Measurements from ENCODE around the gene MPPED2. TPM values are rescaled to one million over a fixed set of nuclear protein-coding genes. Genes with fewer than 3 reads are reported as not detected.

MPPED2 gene
- total RNA-seq, 1 experiment from 2014 or later = not detected

DNA sequence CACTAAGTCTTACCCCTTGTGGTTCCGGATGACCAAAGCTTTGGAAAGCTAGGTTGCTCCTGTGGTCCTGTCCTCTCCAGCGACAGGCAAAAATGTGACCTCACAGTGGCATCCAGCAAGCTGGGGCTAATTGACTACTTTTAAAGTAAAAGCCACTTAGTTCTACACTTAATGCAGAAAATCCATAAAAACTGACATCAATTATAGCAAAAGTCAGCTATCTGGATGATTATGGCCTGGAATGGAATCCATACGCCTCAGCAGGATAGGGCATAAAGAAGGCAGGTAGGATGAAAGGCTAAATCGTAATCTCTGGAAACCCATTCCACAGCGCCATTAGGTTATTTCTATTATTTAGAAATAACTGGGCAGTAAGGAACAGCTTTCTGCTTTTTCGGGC is 171.3 kb downstream of the MPPED2 start:
- CTCF ChIA-PET = no interaction called here
- H3K79me2 ChIP-seq (ENCODE audit: insufficient read depth, low read length) = no peaks in the 10 kb centered on the region
- H3K4me1 ChIP-seq (ENCODE audit: control insufficient read depth in 1 of 2, insufficient read depth in 2 of 2, low read length in 2 of 2) = no peaks in the 10 kb centered on the region
- no peak for DNase-seq (ENCODE audit: low read depth, low spot score)
- TF ChIP-seq, protein P1, sequence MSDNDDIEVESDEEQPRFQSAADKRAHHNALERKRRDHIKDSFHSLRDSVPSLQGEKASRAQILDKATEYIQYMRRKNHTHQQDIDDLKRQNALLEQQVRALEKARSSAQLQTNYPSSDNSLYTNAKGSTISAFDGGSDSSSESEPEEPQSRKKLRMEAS (IDR thresholded peaks at IDR 0.05) = no peak
- no peak for TF ChIP-seq ZFX (IDR thresholded peaks at IDR 0.05)
- intact Hi-C loops (cut with micrococcal nuclease) = no loop called here
- no peaks in the 10 kb centered on the region for H4K20me1 ChIP-seq (ENCODE audit: insufficient read depth)
- POLR2A ChIA-PET = no interaction called here
- no TSS peak for BruUV-seq (replicated peaks)
- no peak overlapping the region for H2AFZ ChIP-seq (ENCODE audit: low read depth, low read length, poor library complexity, severe bottlenecking)
- peaks cover 75% of the 10 kb centered on the region for H3K27me3 ChIP-seq (ENCODE audit: insufficient read depth, low read length)
- no peaks in the 10 kb centered on the region for H3K36me3 ChIP-seq (ENCODE audit: control insufficient read depth in 1 of 2, insufficient read depth in 2 of 2, low read length in 2 of 2)
- H3K27ac ChIP-seq (ENCODE audit: low read depth, low read length) = no peak overlapping the region
- H3K9ac ChIP-seq (ENCODE audit: low read length) = no peak overlapping the region
- no peak overlapping the region for H3K4me2 ChIP-seq (ENCODE audit: low read length)
- no peaks in the 10 kb centered on the region for H3K9me3 ChIP-seq (ENCODE audit: control insufficient read depth in 1 of 2, insufficient read depth in 1 of 2, low read depth in 1 of 2, low read length in 2 of 2)
- H3K9me2 ChIP-seq (ENCODE audit: insufficient read depth) = no peaks in the 10 kb centered on the region
- no peak overlapping the region for H3K4me3 ChIP-seq (replicated peaks in 1 of 2; ENCODE audit: low read depth in 1 of 2, low read length in 2 of 2)
- ATAC-seq = no peak
- RAD21 ChIA-PET (ENCODE audit: low non-redundant PET in 1 of 2, low total read pairs in 2 of 2, uncharacterized antibody in 2 of 2, unreplicated experiment in 2 of 2) = no interaction called here

DNA sequence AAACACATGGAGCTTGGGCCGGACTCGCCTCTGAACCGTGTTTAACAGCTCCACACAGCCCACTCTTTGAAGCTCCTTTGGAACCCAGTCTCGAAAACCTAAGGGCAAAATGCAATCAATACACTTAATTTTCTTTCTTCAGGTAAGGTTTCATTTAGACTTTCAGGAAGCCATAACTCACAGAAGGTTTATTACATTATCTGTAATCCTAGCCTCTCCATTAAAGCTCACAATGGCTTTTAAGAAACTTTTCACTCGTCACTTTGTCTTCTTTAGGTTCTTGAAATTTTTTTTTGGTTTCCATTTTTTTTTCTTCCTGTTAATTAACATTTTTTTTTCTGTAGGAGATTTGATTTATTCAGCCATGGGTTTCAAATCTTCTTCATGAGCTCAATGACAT is 171.9 kb downstream of the MPPED2 start:
- Histone ChIP-seq H4K20me1 (ENCODE audit: insufficient read depth) (no peaks in the 10 kb centered on the region), H3K4me3 (replicated peaks in 1 of 2; ENCODE audit: low read depth in 1 of 2, low read length in 2 of 2) (no peak overlapping the region), H3K9me2 (ENCODE audit: insufficient read depth) (no peaks in the 10 kb centered on the region), H3K27me3 (ENCODE audit: insufficient read depth, low read length) (peaks cover 74% of the 10 kb centered on the region), H3K4me1 (ENCODE audit: control insufficient read depth in 1 of 2, insufficient read depth in 2 of 2, low read length in 2 of 2) (no peaks in the 10 kb centered on the region), H3K27ac (ENCODE audit: low read depth, low read length) (no peak overlapping the region), H2AFZ (ENCODE audit: low read depth, low read length, poor library complexity, severe bottlenecking) (no peak overlapping the region), H3K9ac (ENCODE audit: low read length) (no peak overlapping the region), H3K36me3 (ENCODE audit: control insufficient read depth in 1 of 2, insufficient read depth in 2 of 2, low read length in 2 of 2) (no peaks in the 10 kb centered on the region), H3K4me2 (ENCODE audit: low read length) (no peak overlapping the region), H3K79me2 (ENCODE audit: insufficient read depth, low read length) (no peaks in the 10 kb centered on the region), H3K9me3 (ENCODE audit: control insufficient read depth in 1 of 2, insufficient read depth in 1 of 2, low read depth in 1 of 2, low read length in 2 of 2) (no peaks in the 10 kb centered on the region)
- ChIA-PET RAD21 (ENCODE audit: low non-redundant PET in 1 of 2, low total read pairs in 2 of 2, uncharacterized antibody in 2 of 2, unreplicated experiment in 2 of 2) (no interaction called here), CTCF (no interaction called here), POLR2A (no interaction called here)
- no TSS peak for BruUV-seq (replicated peaks)
- TF ChIP-seq, protein P2, sequence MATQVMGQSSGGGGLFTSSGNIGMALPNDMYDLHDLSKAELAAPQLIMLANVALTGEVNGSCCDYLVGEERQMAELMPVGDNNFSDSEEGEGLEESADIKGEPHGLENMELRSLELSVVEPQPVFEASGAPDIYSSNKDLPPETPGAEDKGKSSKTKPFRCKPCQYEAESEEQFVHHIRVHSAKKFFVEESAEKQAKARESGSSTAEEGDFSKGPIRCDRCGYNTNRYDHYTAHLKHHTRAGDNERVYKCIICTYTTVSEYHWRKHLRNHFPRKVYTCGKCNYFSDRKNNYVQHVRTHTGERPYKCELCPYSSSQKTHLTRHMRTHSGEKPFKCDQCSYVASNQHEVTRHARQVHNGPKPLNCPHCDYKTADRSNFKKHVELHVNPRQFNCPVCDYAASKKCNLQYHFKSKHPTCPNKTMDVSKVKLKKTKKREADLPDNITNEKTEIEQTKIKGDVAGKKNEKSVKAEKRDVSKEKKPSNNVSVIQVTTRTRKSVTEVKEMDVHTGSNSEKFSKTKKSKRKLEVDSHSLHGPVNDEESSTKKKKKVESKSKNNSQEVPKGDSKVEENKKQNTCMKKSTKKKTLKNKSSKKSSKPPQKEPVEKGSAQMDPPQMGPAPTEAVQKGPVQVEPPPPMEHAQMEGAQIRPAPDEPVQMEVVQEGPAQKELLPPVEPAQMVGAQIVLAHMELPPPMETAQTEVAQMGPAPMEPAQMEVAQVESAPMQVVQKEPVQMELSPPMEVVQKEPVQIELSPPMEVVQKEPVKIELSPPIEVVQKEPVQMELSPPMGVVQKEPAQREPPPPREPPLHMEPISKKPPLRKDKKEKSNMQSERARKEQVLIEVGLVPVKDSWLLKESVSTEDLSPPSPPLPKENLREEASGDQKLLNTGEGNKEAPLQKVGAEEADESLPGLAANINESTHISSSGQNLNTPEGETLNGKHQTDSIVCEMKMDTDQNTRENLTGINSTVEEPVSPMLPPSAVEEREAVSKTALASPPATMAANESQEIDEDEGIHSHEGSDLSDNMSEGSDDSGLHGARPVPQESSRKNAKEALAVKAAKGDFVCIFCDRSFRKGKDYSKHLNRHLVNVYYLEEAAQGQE (IDR thresholded peaks at IDR 0.05; ENCODE audit: low read depth) = no peak
- TF ChIP-seq SIN3A (IDR thresholded peaks at IDR 0.05; ENCODE audit: low read depth) = no peak
- TF ChIP-seq SP1 (IDR thresholded peaks at IDR 0.05; ENCODE audit: low read depth) = no peak
- TF ChIP-seq POLR2AphosphoS5 (IDR thresholded peaks at IDR 0.05; ENCODE audit: low read depth, low read length) = no peak
- TF ChIP-seq ZFX (IDR thresholded peaks at IDR 0.05) = no peak
- TF ChIP-seq EZH2 (IDR thresholded peaks at IDR 0.05) = no peak
- TF ChIP-seq EZH2phosphoT487 (IDR thresholded peaks at IDR 0.05; ENCODE audit: borderline replicate concordance) = no peak
- no peak for DNase-seq (ENCODE audit: low read depth, low spot score)
- intact Hi-C loops (cut with micrococcal nuclease) = no loop called here
- ATAC-seq = no peak
